Coronary artery (tissue), 2 donors: Measurements from ENCODE around the gene NCMAP.

Source experiments
- DNase-seq: peaks from one replicate; pipeline ENCODE4 v3.0.0-alpha.2; 2017; ENCODE audit warnings: low spot score
- H3K27ac ChIP-seq, 2 donors: fragments of 200-600 bp; sonication (generic); one replicate each; pipeline ENCODE4 v1.5.1; 2016 to 2019
- H3K4me3 ChIP-seq: fragments of 200-600 bp; sonication (generic); 2 replicates; pipeline ENCODE4 v1.5.1; 2016; ENCODE audit warnings: mild to moderate bottlenecking, moderate library complexity
- TF ChIP-seq, protein P1 (sequence below): fragments of 200-600 bp; sonication (generic); IDR thresholded peaks from one replicate; pipeline ENCODE4 v1.5.1; 2019; ENCODE audit warnings: antibody characterized with exemption

The NCMAP gene

GRCh38 chr1:24620678-24621077 lies 64.8 kb downstream of the NCMAP start:
- Histone ChIP-seq H3K27ac (no peak overlapping the region), H3K4me3 (no peak overlapping the region)
- DNase-seq, result no peak
- TF ChIP-seq, protein P1, sequence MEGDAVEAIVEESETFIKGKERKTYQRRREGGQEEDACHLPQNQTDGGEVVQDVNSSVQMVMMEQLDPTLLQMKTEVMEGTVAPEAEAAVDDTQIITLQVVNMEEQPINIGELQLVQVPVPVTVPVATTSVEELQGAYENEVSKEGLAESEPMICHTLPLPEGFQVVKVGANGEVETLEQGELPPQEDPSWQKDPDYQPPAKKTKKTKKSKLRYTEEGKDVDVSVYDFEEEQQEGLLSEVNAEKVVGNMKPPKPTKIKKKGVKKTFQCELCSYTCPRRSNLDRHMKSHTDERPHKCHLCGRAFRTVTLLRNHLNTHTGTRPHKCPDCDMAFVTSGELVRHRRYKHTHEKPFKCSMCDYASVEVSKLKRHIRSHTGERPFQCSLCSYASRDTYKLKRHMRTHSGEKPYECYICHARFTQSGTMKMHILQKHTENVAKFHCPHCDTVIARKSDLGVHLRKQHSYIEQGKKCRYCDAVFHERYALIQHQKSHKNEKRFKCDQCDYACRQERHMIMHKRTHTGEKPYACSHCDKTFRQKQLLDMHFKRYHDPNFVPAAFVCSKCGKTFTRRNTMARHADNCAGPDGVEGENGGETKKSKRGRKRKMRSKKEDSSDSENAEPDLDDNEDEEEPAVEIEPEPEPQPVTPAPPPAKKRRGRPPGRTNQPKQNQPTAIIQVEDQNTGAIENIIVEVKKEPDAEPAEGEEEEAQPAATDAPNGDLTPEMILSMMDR, result no peak

DNA sequence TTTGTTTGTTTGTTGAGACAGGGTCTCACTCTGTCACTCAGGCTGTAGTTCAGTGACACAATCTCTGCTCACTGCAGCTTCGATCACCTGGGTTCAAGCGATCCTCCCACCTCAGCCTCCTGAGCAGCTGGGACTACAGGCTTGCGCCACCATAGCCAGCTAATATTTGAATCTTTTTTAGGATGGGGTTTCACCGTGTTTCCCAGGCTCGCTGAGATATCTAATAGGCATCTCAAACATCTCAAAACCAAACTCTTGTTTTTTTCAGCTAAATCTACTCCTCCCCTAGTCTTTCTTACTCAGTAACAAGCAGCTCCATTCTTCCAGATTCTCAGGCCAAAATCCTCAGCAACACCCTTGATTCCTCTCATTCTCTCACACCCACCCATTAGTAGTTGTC lies 65.2 kb downstream of the NCMAP start:
- no peak overlapping the region for H3K27ac ChIP-seq
- no peak for DNase-seq
- TF ChIP-seq, protein P1, result no peak
- H3K4me3 ChIP-seq, result no peak overlapping the region

DNA sequence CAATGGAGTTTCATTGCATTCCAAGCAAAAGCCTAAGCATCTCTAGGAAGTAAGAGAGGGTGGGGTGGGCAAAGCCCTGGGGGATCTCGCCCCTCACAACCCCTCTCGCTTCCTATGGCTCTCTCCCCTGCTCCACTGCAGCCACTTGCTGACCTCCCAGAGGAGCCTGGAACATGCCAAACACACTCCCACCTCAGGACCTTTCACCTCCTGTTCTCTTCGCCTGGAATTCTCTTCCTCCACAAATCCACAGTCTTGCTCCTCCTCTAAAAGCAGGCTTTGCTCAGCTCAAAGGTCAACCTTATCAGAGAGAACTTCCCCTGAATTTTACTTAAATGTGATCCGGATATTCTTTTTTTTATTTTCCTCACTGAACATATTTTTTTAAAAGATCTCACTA lies 66.3 kb downstream of the NCMAP start:
- Histone ChIP-seq H3K4me3 (no peak overlapping the region), H3K27ac (no peak overlapping the region)
- TF ChIP-seq, protein P1, result no peak
- no peak for DNase-seq

DNA sequence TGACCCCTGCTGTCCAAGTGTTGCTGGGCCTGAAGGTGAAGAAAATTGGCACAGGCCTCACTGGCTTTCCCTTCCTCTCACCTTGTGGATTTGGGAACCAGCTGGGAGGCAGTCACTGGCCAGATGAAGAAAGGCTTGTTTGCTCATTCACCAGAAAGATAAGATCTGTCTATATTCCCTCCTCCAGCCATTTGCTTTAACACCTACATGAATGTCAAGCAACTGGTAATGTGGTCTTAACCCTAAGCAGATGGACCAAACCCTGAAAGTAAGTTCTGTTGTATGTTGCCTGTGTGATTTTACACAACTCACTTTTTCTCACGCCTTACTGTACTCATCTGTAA lies 76.9 kb downstream of the NCMAP start:
- no peak overlapping the region for H3K27ac ChIP-seq
- TF ChIP-seq, protein P1, result no peak
- no peak overlapping the region for H3K4me3 ChIP-seq
- no peak for DNase-seq

DNA sequence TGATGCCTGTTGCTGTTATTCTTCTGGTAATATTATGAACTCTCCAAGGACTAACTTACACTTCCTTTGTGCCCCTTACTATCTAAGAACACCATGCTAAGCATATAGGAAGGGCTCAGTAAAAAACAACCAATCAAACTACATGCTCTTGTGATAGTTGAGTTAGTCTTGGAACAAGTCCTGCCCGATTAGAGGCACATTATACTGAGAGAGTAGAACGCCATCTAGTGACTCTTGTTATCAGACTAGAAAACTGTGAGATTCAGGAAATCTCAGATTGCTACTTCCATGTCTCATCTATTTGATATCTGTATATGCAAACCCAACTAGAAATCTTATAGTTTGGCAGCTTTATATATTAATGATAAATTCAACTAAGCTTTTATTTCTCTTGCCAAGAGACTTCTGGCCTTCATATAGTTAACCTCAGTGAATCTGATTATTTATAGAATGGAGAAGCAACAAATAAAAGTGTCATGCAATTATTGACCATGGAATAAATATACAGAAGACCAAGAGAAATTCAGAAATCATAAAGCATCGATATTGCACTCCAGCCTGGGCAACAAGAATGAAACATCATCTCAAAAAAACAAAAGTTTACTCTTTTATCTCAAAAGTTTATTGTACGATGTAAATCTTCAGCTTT lies 79.4 kb downstream of the NCMAP start:
- DNase-seq, result no peak
- H3K4me3 ChIP-seq, result no peak overlapping the region
- no peak overlapping the region for H3K27ac ChIP-seq
- TF ChIP-seq, protein P1, result peak; percentile 32

- no peak for DNase-seq
- TF ChIP-seq, protein P1, result no peak
These were observed 80.9 kb downstream of the NCMAP start for GRCh38 chr1:24636661-24637357.

GRCh38 chr1:24639094-24639493 lies 83.2 kb downstream of the NCMAP start:
- Histone ChIP-seq H3K27ac (no peak overlapping the region), H3K4me3 (no peak overlapping the region)
- TF ChIP-seq, protein P1, result no peak
- DNase-seq, result no peak

More at GRCh38 chr1:24636661-24637357, 80.9 kb downstream of the NCMAP start:
- H3K4me3 ChIP-seq, result no peak overlapping the region
- no peak overlapping the region for H3K27ac ChIP-seq
